Fibroblast of lung (primary cell): ENCODE data around the gene TCEA3. TPM values are rescaled to one million over a fixed set of nuclear protein-coding genes. Genes with fewer than 3 reads are reported as not detected.

Source experiments
- DNase-seq, 2 donors: peaks; one replicate each; pipeline versions ENCODE4 v3.0.0 to v3.0.0-alpha.2; 2010; ENCODE audit warnings: low read depth in 2 of 2
- H2AFZ ChIP-seq: 2 replicates; pipeline ENCODE4 v1.5.1; 2012; ENCODE audit warnings: low read length, control low read depth, inconsistent platforms
- H3K27ac ChIP-seq: 2 replicates; pipeline ENCODE4 v1.5.1; 2011; ENCODE audit warnings: low read length, control low read depth; ENCODE audit not compliant: insufficient read depth
- H3K27me3 ChIP-seq: 2 replicates; pipeline ENCODE4 v1.5.1; 2011; ENCODE audit warnings: mild to moderate bottlenecking, low read length; ENCODE audit not compliant: control insufficient read depth, insufficient read depth
- H3K36me3 ChIP-seq: 2 replicates; pipeline ENCODE4 v1.5.1; 2011; ENCODE audit warnings: low read length; ENCODE audit not compliant: control insufficient read depth, insufficient read depth
- H3K4me1 ChIP-seq: 2 replicates; pipeline ENCODE4 v1.5.1; 2011; ENCODE audit warnings: low read length; ENCODE audit not compliant: control insufficient read depth, insufficient read depth; ENCODE audit errors: extremely low read depth
- H3K4me2 ChIP-seq: 2 replicates; pipeline ENCODE4 v1.5.1; 2011; ENCODE audit warnings: low read length, control low read depth; ENCODE audit not compliant: insufficient read depth; ENCODE audit errors: extremely low read depth
- H3K4me3 ChIP-seq, 4 experiments: fragments of 200-600 bp in 1 of 4; sonication (generic) in 1 of 4; replicated peaks in 1 of 4; 2 replicates each; pipeline ENCODE4 v1.5.1; 2011 to 2016; ENCODE audit warnings: low read length in 4 of 4, low read depth in 3 of 4, mild to moderate bottlenecking in 3 of 4, control low read depth in 2 of 4, inconsistent platforms in 1 of 4, mixed read lengths in 1 of 4; ENCODE audit not compliant: insufficient read depth in 1 of 4; ENCODE audit errors: control extremely low read depth in 1 of 4
- H3K79me2 ChIP-seq: 2 replicates; pipeline ENCODE4 v1.5.1; 2012; ENCODE audit warnings: mild to moderate bottlenecking, low read length, inconsistent platforms; ENCODE audit not compliant: control insufficient read depth, insufficient read depth
- H3K9ac ChIP-seq: 2 replicates; pipeline ENCODE4 v1.5.1; 2011; ENCODE audit warnings: mild to moderate bottlenecking, low read length, control low read depth; ENCODE audit not compliant: insufficient read depth
- H3K9me3 ChIP-seq: 2 replicates; pipeline ENCODE4 v1.5.1; 2012; ENCODE audit warnings: low read depth, low read length; ENCODE audit not compliant: control insufficient read depth, insufficient read depth
- H4K20me1 ChIP-seq: 2 replicates; pipeline ENCODE4 v1.5.1; 2011; ENCODE audit warnings: low read length; ENCODE audit not compliant: control insufficient read depth, insufficient read depth; ENCODE audit errors: extremely low read depth
- CTCF ChIP-seq, 2 donors: IDR thresholded peaks in 1 of 2; conservative IDR thresholded peaks in 1 of 2; 1 replicate in 1 of 2; 2 replicates in 1 of 2; pipeline ENCODE4 v1.5.1; 2011 to 2012; ENCODE audit warnings: low read length in 2 of 2, control low read depth in 1 of 2, inconsistent platforms in 1 of 2, low read depth in 1 of 2, mild to moderate bottlenecking in 1 of 2
- EZH2 ChIP-seq: IDR thresholded peaks from 2 replicates; pipeline ENCODE4 v1.5.1; 2012; ENCODE audit warnings: low read length, control low read depth, mild to moderate bottlenecking; ENCODE audit errors: missing control alignments
- polyA plus RNA-seq, 2 donors: library from polyadenylated mRNA; depleted of rRNA in 1 of 2; stranded (reverse) in 1 of 2; unstranded in 1 of 2; fragments of >200 nt; gene quantifications; 2 replicates each; pipeline ENCODE4 v1.2.1, GENCODE V29; 2011 to 2012; ENCODE audit warnings: missing spikeins in 1 of 2
- total RNA-seq: library from RNA; depleted of rRNA; stranded (reverse); fragments of >200 nt; gene quantifications from 2 replicates; pipeline ENCODE4 v1.2.1, GENCODE V29; 2014

The TCEA3 gene
- total and polyA plus RNA-seq, 2 donors (not counting 1 experiment from before 2014, with no cell fraction given): 12.3 to 44.6 TPM

- no peak for DNase-seq
- Histone ChIP-seq H2AFZ (no peak overlapping the region), H4K20me1 (no peaks in the 10 kb centered on the region), H3K4me2 (no peak overlapping the region), H3K79me2 (no peaks in the 10 kb centered on the region), H3K27me3 (no peaks in the 10 kb centered on the region), H3K9me3 (no peaks in the 10 kb centered on the region), H3K27ac (no peak overlapping the region), H3K9ac (no peak overlapping the region), H3K4me1 (no peaks in the 10 kb centered on the region), H3K36me3 (no peaks in the 10 kb centered on the region), H3K4me3 (no peak overlapping the region)
- TF ChIP-seq EZH2 (no peak), CTCF (conservative IDR thresholded peaks at IDR 0.05 in 1 of 2, IDR thresholded peaks at IDR 0.05 in 1 of 2; ENCODE audit: low read depth in 1 of 2, low read length in 2 of 2) (no peak)
These were observed 38.2 kb upstream of the TCEA3 start for GRCh38 chr1:23462766-23463165.

- Histone ChIP-seq H3K9me3 (no peaks in the 10 kb centered on the region), H2AFZ (no peak overlapping the region), H3K36me3 (no peaks in the 10 kb centered on the region), H3K27ac (no peak overlapping the region), H3K9ac (no peak overlapping the region), H4K20me1 (no peaks in the 10 kb centered on the region), H3K4me1 (no peaks in the 10 kb centered on the region), H3K79me2 (no peaks in the 10 kb centered on the region), H3K4me3 (no peak overlapping the region), H3K4me2 (no peak overlapping the region), H3K27me3 (no peaks in the 10 kb centered on the region)
- no peak for TF ChIP-seq CTCF (conservative IDR thresholded peaks at IDR 0.05 in 1 of 2, IDR thresholded peaks at IDR 0.05 in 1 of 2; ENCODE audit: low read depth in 1 of 2, low read length in 2 of 2)
- no peak for TF ChIP-seq EZH2
- DNase-seq: no peak
These were observed 36.5 kb upstream of the TCEA3 start for GRCh38 chr1:23461050-23461449.

GRCh38 chr1:23460519-23460918, 36.0 kb upstream of the TCEA3 start:
- H3K36me3 ChIP-seq: no peaks in the 10 kb centered on the region
- DNase-seq: no peak
- no peak overlapping the region for H3K27ac ChIP-seq
- H3K27me3 ChIP-seq: no peaks in the 10 kb centered on the region
- no peak overlapping the region for H3K4me3 ChIP-seq
- no peaks in the 10 kb centered on the region for H4K20me1 ChIP-seq
- H3K4me2 ChIP-seq: no peak overlapping the region
- no peak overlapping the region for H3K9ac ChIP-seq
- H2AFZ ChIP-seq: no peak overlapping the region
- H3K79me2 ChIP-seq: no peaks in the 10 kb centered on the region
- TF ChIP-seq CTCF (conservative IDR thresholded peaks at IDR 0.05 in 1 of 2, IDR thresholded peaks at IDR 0.05 in 1 of 2; ENCODE audit: low read depth in 1 of 2, low read length in 2 of 2) (no peak), EZH2 (no peak)
- H3K9me3 ChIP-seq: no peaks in the 10 kb centered on the region
- no peaks in the 10 kb centered on the region for H3K4me1 ChIP-seq
